GM12878 (cell line): ENCODE data around the gene DDX39A. TPM values are rescaled to one million over a fixed set of nuclear protein-coding genes. Genes with fewer than 3 reads are reported as not detected.

ENCODE experiments used
- ATAC-seq: fragments of 200-7000 bp; cut with Tn5 transposase; 3 replicates; pipeline ENCODE4 v1.9.1; 2020; ENCODE audit warnings: mild to moderate bottlenecking, moderate library complexity
- BruUV-seq: library from RNA; stranded (reverse); fragments of 400-500 nt; replicated peaks from 2 replicates; lab custom pipeline; 2021; lab: Mats Ljungman, UMichigan
- CTCF ChIA-PET: fragments of 300-600 bp; sonication (Branson Sonifier 250); formaldehyde crosslinking; extraction: SDS; loops from one replicate; lab custom pipeline; 2021; ENCODE audit warnings: inconsistent platforms; lab: Yijun Ruan, JAX
- POLR2A ChIA-PET: fragments of 350-600 bp; formaldehyde crosslinking; extraction: SDS; loops from one replicate; lab custom pipeline; 2021; ENCODE audit warnings: inconsistent platforms; lab: Charles Lee
- RAD21 ChIA-PET: fragments of 300-600 bp; sonication (Branson Sonifier 250); formaldehyde crosslinking; loops from one replicate; lab custom pipeline; 2023; ENCODE audit warnings: antibody characterized with exemption; ENCODE audit not compliant: unreplicated experiment; lab: Charles Lee
- SMC1A ChIA-PET: fragments of 300-600 bp; sonication (Branson Sonifier 250); formaldehyde crosslinking; loops from one replicate; lab custom pipeline; 2023; ENCODE audit not compliant: unreplicated experiment, uncharacterized antibody; lab: Charles Lee
- DNase-seq: peaks from one replicate; pipeline ENCODE4 v3.0.0-alpha.2; 2011; ENCODE audit warnings: low read depth, low spot score
- FAIRE-seq: peaks from 3 replicates; lab custom pipeline; 2011; peaks lifted over from hg19 to GRCh38; lab: Jason Lieb, UNC
- H2AFZ ChIP-seq: 2 replicates; pipeline ENCODE4 v1.6.0; 2011; ENCODE audit warnings: low read depth, low read length, control low read depth; ENCODE audit not compliant: control insufficient read depth
- H3K27ac ChIP-seq: 2 replicates; pipeline ENCODE4 v1.5.1; 2011; ENCODE audit warnings: control low read depth; ENCODE audit not compliant: control insufficient read depth, insufficient read depth
- H3K27me3 ChIP-seq, 2 experiments: replicated peaks in 1 of 2; 2 replicates each; pipeline versions ENCODE4 v1.6.0 to v1.6.1; 2011; ENCODE audit warnings: low read length in 1 of 2; ENCODE audit not compliant: control insufficient read depth in 2 of 2, insufficient read depth in 2 of 2
- H3K36me3 ChIP-seq, 2 experiments: 2 replicates each; pipeline ENCODE4 v1.5.1; 2011; ENCODE audit warnings: low read length in 1 of 2; ENCODE audit not compliant: control insufficient read depth in 2 of 2, insufficient read depth in 2 of 2
- H3K4me1 ChIP-seq: 2 replicates; pipeline ENCODE4 v1.6.1; 2011; ENCODE audit warnings: mild to moderate bottlenecking, low read length, moderate library complexity, mixed read lengths; ENCODE audit not compliant: control insufficient read depth, insufficient read depth
- H3K4me2 ChIP-seq: 2 replicates; pipeline ENCODE4 v1.6.0; 2011; ENCODE audit warnings: control low read depth; ENCODE audit not compliant: control insufficient read depth, insufficient read depth
- H3K4me3 ChIP-seq: fragments of 200-600 bp; sonication (generic); 2 replicates; pipeline ENCODE4 v1.5.1; 2016
- H3K79me2 ChIP-seq: 2 replicates; pipeline ENCODE4 v1.6.0; 2011; ENCODE audit warnings: low read length; ENCODE audit not compliant: control insufficient read depth, insufficient read depth
- H3K9ac ChIP-seq: 2 replicates; pipeline ENCODE4 v1.8.0; 2011; ENCODE audit warnings: low read length, control low read depth, mixed read lengths; ENCODE audit not compliant: control insufficient read depth, insufficient read depth
- H3K9me3 ChIP-seq: replicated peaks from 3 replicates; pipeline ENCODE4 v1.5.1; 2011; ENCODE audit warnings: mild to moderate bottlenecking, low read length; ENCODE audit not compliant: control insufficient read depth, insufficient read depth
- H4K20me1 ChIP-seq: 2 replicates; pipeline ENCODE4 v1.6.0; 2011; ENCODE audit not compliant: control insufficient read depth, insufficient read depth
- CHD2 ChIP-seq: IDR thresholded peaks from 2 replicates; pipeline ENCODE4 v1.6.1; 2011; ENCODE audit warnings: low read depth, low read length, improper control_type of control experiment, borderline replicate concordance
- CREM ChIP-seq: IDR thresholded peaks from 2 replicates; pipeline ENCODE4 v1.6.1; 2014; ENCODE audit warnings: antibody characterized with exemption, low read depth
- DPF2 ChIP-seq: fragments of 450-650 bp; IDR thresholded peaks from 2 replicates; pipeline ENCODE4 v1.6.1; 2017; ENCODE audit warnings: mild to moderate bottlenecking
- POLR2A ChIP-seq: IDR thresholded peaks from 2 replicates; pipeline ENCODE4 v1.6.1; 2011; ENCODE audit warnings: low read depth, mild to moderate bottlenecking, low read length
- POLR2AphosphoS5 ChIP-seq: IDR thresholded peaks from 2 replicates; pipeline ENCODE4 v1.6.1; 2011; ENCODE audit warnings: mild to moderate bottlenecking, low read length, inconsistent platforms
- SMC3 ChIP-seq: IDR thresholded peaks from 2 replicates; pipeline ENCODE4 v1.6.1; 2011; ENCODE audit warnings: low read length, improper control_type of control experiment, borderline replicate concordance
- SREBF1 ChIP-seq: IDR thresholded peaks from 2 replicates; pipeline ENCODE4 v1.6.1; 2012; ENCODE audit warnings: mild to moderate bottlenecking, low read length
- STAT1 ChIP-seq: fragments of 450-650 bp; conservative IDR thresholded peaks from 2 replicates; pipeline ENCODE4 v1.6.1; 2014; ENCODE audit warnings: antibody characterized with exemption, mild to moderate bottlenecking
- TARDBP ChIP-seq: IDR thresholded peaks from 2 replicates; pipeline ENCODE4 v1.6.1; 2016; ENCODE audit warnings: borderline replicate concordance
- YBX1 ChIP-seq: fragments of 450-650 bp; IDR thresholded peaks from 2 replicates; pipeline ENCODE4 v1.6.1; 2016; ENCODE audit warnings: antibody characterized with exemption
- ZNF207 ChIP-seq: fragments of 450-650 bp; IDR thresholded peaks from 2 replicates; pipeline ENCODE4 v1.6.1; 2014; ENCODE audit warnings: antibody characterized with exemption, mild to moderate bottlenecking, borderline replicate concordance
- WGBS: methylation state at CpG from one replicate; pipeline ENCODE4 v1.1.6; 2016; ENCODE audit warnings: low lambda C conversion rate; ENCODE audit not compliant: insufficient replicate concordance, insufficient coverage; ENCODE audit errors: missing lambda C conversion rate; 5-methylcytosine and 5-hydroxymethylcytosine counted together
- in situ Hi-C: fragments of 300-500 bp; cut with MboI; formaldehyde crosslinking; loops from 9 replicates; pipeline ENCODE4 v1.14.3; 2018; ENCODE audit warnings: mixed read lengths
- intact Hi-C: fragments of 100-400 bp; cut with micrococcal nuclease; formaldehyde crosslinking; loops from one replicate; pipeline ENCODE4 v1.14.2; 2022; ENCODE audit not compliant: unreplicated experiment
- polyA plus RNA-seq, 11 experiments: library from polyadenylated mRNA; depleted of rRNA in 4 of 11; unstranded in 6 of 11; stranded (reverse) in 5 of 11; fragments of >200 nt; fragmentation: Nextera tagmentation in 4 of 11; fragmentation: Illumina TruSeq in 1 of 11; extraction: Ambion mirVana in 4 of 11; extraction: Trizol in 1 of 11; gene quantifications; 1 replicate in 1 of 11; 2 replicates in 10 of 11; pipeline versions ENCODE4 v1.2.1 to v1.2.3, GENCODE V29; 2011 to 2016; ENCODE audit warnings: inconsistent platforms in 2 of 11, missing spikeins in 2 of 11, low read depth in 1 of 11
- total RNA-seq, 4 experiments: library from RNA; depleted of rRNA in 3 of 4; stranded (reverse); fragments of >200 nt in 3 of 4; fragmentation: Illumina TruSeq in 1 of 4; extraction: Trizol in 1 of 4; gene quantifications; 2 replicates each; pipeline versions ENCODE4 v1.2.1 to v1.2.3, GENCODE V29; 2013 to 2021
- TF ChIP-seq, protein P1 (sequence below): fragments of 450-650 bp; formaldehyde crosslinking; IDR thresholded peaks from 2 replicates; pipeline ENCODE4 v1.4.0; 2022; ENCODE audit warnings: mild to moderate bottlenecking, moderate library complexity

The DDX39A gene
- total and polyA plus RNA-seq, 10 of the 15 experiments (the other 5 are each of a cell fraction or from before 2014, with no cell fraction given) = 113 to 378 (median 224) TPM

DNA sequence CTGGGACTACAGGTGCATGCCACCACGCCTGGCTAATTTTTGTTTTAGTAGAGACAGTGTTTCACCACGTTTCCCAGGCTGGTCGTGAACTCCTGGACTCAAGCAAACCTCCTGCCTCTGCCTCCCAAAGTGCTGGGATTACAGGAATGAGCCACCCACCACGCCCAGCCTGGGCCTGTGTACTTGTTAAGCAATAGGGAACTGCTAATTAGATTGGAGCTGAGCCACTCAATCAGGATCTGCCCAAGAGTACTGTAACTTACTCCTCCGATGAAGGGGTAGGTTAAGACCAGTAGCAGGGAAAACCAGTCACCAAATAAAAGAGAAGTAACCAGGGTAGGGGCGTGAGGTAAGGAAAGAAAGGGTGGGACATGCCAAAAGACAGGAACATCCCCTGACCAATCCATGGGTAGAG is 2.3 kb downstream of the DDX39A start:
- H3K36me3 ChIP-seq = peaks cover 12 to 20% of the 10 kb centered on the region in 2 experiments
- H2AFZ ChIP-seq = no peak overlapping the region
- BruUV-seq = no TSS peak
- no peaks in the 10 kb centered on the region for H3K9me3 ChIP-seq
- H3K4me1 ChIP-seq = peaks cover 26% of the 10 kb centered on the region
- WGBS = under 1% methylated on average over 6 of the region's 6 CpGs
- peak overlapping the region; percentile 61 for H3K4me3 ChIP-seq
- peaks cover 20% of the 10 kb centered on the region for H4K20me1 ChIP-seq
- ATAC-seq (no peak), DNase-seq (no peak), FAIRE-seq (no peak)
- H3K79me2 ChIP-seq = peaks cover 75% of the 10 kb centered on the region
- in situ Hi-C loops (no loop called here), intact Hi-C loops (loop anchor here (5.0 kb wide), 1 partner anchor 55 kb away; no protein-coding TSS in a partner anchor)
- peak overlapping the region; percentile 99 for H3K9ac ChIP-seq
- SMC1A ChIA-PET = interaction anchor here (0.8 to 3.3 kb wide), 4 partner anchors 11 to 280 kb away, joined by 3 to 13 read pairs (median 3); no protein-coding TSS in a partner anchor
- TF ChIP-seq SMC3 = no peak
- no peak for TF ChIP-seq CHD2
- no peak for TF ChIP-seq DPF2
- TF ChIP-seq ZNF207 = no peak
- TF ChIP-seq STAT1 = no peak
- TF ChIP-seq YBX1 = no peak
- no peak for TF ChIP-seq TARDBP
- TF ChIP-seq, protein P1, sequence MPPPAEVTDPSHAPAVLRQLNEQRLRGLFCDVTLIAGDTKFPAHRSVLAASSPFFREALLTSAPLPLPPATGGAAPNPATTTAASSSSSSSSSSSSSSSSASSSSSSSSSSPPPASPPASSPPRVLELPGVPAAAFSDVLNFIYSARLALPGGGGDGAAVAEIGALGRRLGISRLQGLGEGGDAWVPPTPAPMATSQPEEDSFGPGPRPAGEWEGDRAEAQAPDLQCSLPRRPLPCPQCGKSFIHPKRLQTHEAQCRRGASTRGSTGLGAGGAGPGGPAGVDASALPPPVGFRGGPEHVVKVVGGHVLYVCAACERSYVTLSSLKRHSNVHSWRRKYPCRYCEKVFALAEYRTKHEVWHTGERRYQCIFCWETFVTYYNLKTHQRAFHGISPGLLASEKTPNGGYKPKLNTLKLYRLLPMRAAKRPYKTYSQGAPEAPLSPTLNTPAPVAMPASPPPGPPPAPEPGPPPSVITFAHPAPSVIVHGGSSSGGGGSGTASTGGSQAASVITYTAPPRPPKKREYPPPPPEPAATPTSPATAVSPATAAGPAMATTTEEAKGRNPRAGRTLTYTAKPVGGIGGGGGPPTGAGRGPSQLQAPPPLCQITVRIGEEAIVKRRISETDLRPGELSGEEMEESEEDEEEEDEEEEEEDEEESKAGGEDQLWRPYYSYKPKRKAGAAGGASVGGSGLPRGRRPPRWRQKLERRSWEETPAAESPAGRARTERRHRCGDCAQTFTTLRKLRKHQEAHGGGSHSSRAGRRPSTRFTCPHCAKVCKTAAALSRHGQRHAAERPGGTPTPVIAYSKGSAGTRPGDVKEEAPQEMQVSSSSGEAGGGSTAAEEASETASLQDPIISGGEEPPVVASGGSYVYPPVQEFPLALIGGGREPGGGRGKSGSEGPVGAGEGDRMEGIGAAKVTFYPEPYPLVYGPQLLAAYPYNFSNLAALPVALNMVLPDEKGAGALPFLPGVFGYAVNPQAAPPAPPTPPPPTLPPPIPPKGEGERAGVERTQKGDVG = no peak
- TF ChIP-seq POLR2AphosphoS5 = 0 out of 2 replicates have a peak, but pooled peaks have one; percentile 13
- TF ChIP-seq SREBF1 = no peak
- no peak for TF ChIP-seq CREM
- TF ChIP-seq POLR2A = 0 out of 2 replicates have a peak, but pooled peaks have one; percentile 32
- peak overlapping the region; percentile 95 for H3K27ac ChIP-seq
- peak overlapping the region; percentile 93 for H3K4me2 ChIP-seq
- POLR2A ChIA-PET = interaction anchor here (0.8 kb wide), 1 partner anchor 11 kb away, joined by 6 read pairs; no protein-coding TSS in a partner anchor
- RAD21 ChIA-PET = interaction anchor here (1.0 to 3.3 kb wide), 4 partner anchors 11 to 280 kb away, joined by 3 to 9 read pairs (median 6); partner anchors contain the start of gene ASF1B
- H3K27me3 ChIP-seq = no peaks in the 10 kb centered on the region
- CTCF ChIA-PET = interaction anchor here (0.5 to 1.7 kb wide), 6 partner anchors 10 to 280 kb away, joined by 3 to 5 read pairs (median 3); no protein-coding TSS in a partner anchor
